HG02571 (cell line): ENCODE measurements around the gene NAGS.
"Not testable (repeated sequence)": the region's sequence is repeated elsewhere in the genome, so short reads cannot be mapped to it uniquely, and the experiment has no call there.

Experiments
- ATAC-seq: cut with Tn5 transposase; IDR thresholded peaks from one replicate; pipeline ENCODE4 v1.9.1; 2021; ENCODE audit warnings: mild to moderate bottlenecking, moderate library complexity; ENCODE audit not compliant: unreplicated experiment

The NAGS gene

GRCh38 chr17:43983515-43984411 lies 20.7 kb upstream of the NAGS start:
- ATAC-seq: no peak

- ATAC-seq: no peak
Observed at GRCh38 chr17:43984521-43984920, 19.9 kb upstream of the NAGS start.

GRCh38 chr17:43986225-43986981 lies 18.0 kb upstream of the NAGS start:
- no peak for ATAC-seq

GRCh38 chr17:43987131-43988021 lies 17.0 kb upstream of the NAGS start:
- no peak for ATAC-seq

GRCh38 chr17:43988301-43988700 lies 16.1 kb upstream of the NAGS start:
- no peak for ATAC-seq

- ATAC-seq: no peak
Observed at GRCh38 chr17:43992641-43993040, 11.8 kb upstream of the NAGS start.

- ATAC-seq: no peak
Observed at GRCh38 chr17:43994272-43995149, 9.9 kb upstream of the NAGS start.

- no peak for ATAC-seq
Observed at GRCh38 chr17:43995150-43995471, 9.3 kb upstream of the NAGS start.

- ATAC-seq: not testable (repeated sequence)
Observed at GRCh38 chr17:43997180-43997579, 7.2 kb upstream of the NAGS start.

GRCh38 chr17:43998552-43998951 lies 5.9 kb upstream of the NAGS start:
- ATAC-seq: no peak

GRCh38 chr17:43999024-43999423 lies 5.4 kb upstream of the NAGS start:
- no peak for ATAC-seq

- no peak for ATAC-seq
Observed at GRCh38 chr17:44000141-44000860, 4.1 kb upstream of the NAGS start.

GRCh38 chr17:44000871-44001460 lies 3.5 kb upstream of the NAGS start:
- ATAC-seq: no peak

GRCh38 chr17:44001461-44001920 lies 2.9 kb upstream of the NAGS start:
- ATAC-seq: no peak

- ATAC-seq: no peak
Observed at GRCh38 chr17:44002141-44002848, 2.1 kb upstream of the NAGS start.

- ATAC-seq: no peak
Observed at GRCh38 chr17:44004761-44005526, 522 bp downstream of the NAGS start.

- ATAC-seq: no peak
Observed at GRCh38 chr17:44005527-44006271, 1.3 kb downstream of the NAGS start.
